IMR-90 (cell line): ENCODE data around the gene CPEB3.

ENCODE experiments used
- CTCF ChIP-seq: conservative IDR thresholded peaks from 2 replicates; pipeline ENCODE4 v1.5.1; 2012; ENCODE audit warnings: mild to moderate bottlenecking, low read depth, low read length, improper control_type of control experiment
- POLR2A ChIP-seq: IDR thresholded peaks from 2 replicates; pipeline ENCODE4 v1.6.1; 2012; ENCODE audit warnings: mild to moderate bottlenecking, low read depth, low read length
- SMC3 ChIP-seq: fragments of 150-350 bp; IDR thresholded peaks from 2 replicates; pipeline ENCODE4 v1.6.1; 2016; ENCODE audit warnings: low read depth, mild to moderate bottlenecking, antibody characterized with exemption, low read length, moderate library complexity
- USF2 ChIP-seq: fragments of 150-350 bp; IDR thresholded peaks from 2 replicates; pipeline ENCODE4 v1.6.1; 2017; ENCODE audit warnings: mild to moderate bottlenecking, antibody characterized with exemption, low read length, low read depth

GRCh38 chr10:92124616-92125143, 166.2 kb downstream of the CPEB3 start:
- TF ChIP-seq CTCF (no peak), USF2 (no peak), POLR2A (no peak), SMC3 (no peak)
